Omental fat pad (tissue), 4 donors: ENCODE measurements around the gene ANTXR2. TPM values are rescaled to one million over a fixed set of nuclear protein-coding genes. Genes with fewer than 3 reads are reported as not detected.

Experiments used
- ATAC-seq: fragments of 150-250 bp; one replicate; pipeline ENCODE4 v1.9.1; 2016; ENCODE audit warnings: mild to moderate bottlenecking, moderate library complexity; ENCODE audit not compliant: low FRiP score
- DNase-seq: peaks from one replicate; pipeline ENCODE4 v3.0.0-alpha.2; 2019; ENCODE audit warnings: low spot score
- total RNA-seq, 4 donors: library from RNA; depleted of rRNA; stranded (reverse); fragments of >200 nt; gene quantifications; one replicate each; pipeline ENCODE4 v1.1.0, GENCODE V29; 2016
- TF ChIP-seq, protein P1 (sequence below), 3 donors: fragments of 450-650 bp; IDR thresholded peaks; one replicate each; pipeline ENCODE4 v1.5.1; 2016 to 2017; ENCODE audit warnings: antibody characterized with exemption in 3 of 3, mild to moderate bottlenecking in 3 of 3, moderate library complexity in 2 of 3

ANTXR2 gene
- total RNA-seq, 4 donors from 2014 or later: 86.7 to 208 (median 139) TPM

- TF ChIP-seq, protein P1, sequence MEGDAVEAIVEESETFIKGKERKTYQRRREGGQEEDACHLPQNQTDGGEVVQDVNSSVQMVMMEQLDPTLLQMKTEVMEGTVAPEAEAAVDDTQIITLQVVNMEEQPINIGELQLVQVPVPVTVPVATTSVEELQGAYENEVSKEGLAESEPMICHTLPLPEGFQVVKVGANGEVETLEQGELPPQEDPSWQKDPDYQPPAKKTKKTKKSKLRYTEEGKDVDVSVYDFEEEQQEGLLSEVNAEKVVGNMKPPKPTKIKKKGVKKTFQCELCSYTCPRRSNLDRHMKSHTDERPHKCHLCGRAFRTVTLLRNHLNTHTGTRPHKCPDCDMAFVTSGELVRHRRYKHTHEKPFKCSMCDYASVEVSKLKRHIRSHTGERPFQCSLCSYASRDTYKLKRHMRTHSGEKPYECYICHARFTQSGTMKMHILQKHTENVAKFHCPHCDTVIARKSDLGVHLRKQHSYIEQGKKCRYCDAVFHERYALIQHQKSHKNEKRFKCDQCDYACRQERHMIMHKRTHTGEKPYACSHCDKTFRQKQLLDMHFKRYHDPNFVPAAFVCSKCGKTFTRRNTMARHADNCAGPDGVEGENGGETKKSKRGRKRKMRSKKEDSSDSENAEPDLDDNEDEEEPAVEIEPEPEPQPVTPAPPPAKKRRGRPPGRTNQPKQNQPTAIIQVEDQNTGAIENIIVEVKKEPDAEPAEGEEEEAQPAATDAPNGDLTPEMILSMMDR (IDR thresholded peaks at IDR 0.05): no peak
- DNase-seq (no peak), ATAC-seq (no peak)
Measured at GRCh38 chr4:80112236-80112635, 39.2 kb upstream of the ANTXR2 start.

- ATAC-seq (no peak), DNase-seq (no peak)
- TF ChIP-seq, protein P1 (IDR thresholded peaks at IDR 0.05): no peak
Measured at GRCh38 chr4:80111276-80111675, 38.2 kb upstream of the ANTXR2 start.

GRCh38 chr4:80107374-80107773 is 34.3 kb upstream of the ANTXR2 start:
- no peak for DNase-seq
- TF ChIP-seq, protein P1 (IDR thresholded peaks at IDR 0.05): no peak
- no peak for ATAC-seq

DNA sequence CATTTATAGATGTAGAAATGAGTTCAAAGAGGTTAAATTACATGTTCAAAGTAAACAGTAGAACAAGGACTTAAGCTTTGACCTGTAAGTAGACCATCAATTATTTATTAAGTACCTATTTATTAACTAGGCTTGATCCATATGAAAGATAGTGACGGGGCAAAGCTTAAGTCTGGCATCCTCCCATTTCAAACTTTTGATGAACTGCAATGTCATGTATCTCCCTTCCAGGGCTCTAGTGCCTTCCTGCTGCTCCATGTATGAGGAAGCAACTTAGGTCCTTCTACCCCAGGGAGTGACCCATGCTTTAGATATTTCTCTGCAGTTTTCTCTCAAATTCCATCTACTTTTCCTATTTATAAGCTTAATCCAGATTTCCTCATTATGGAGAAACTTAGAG is 31.9 kb upstream of the ANTXR2 start:
- TF ChIP-seq, protein P1 (IDR thresholded peaks at IDR 0.05): no peak
- ATAC-seq (no peak), DNase-seq (no peak)

DNA sequence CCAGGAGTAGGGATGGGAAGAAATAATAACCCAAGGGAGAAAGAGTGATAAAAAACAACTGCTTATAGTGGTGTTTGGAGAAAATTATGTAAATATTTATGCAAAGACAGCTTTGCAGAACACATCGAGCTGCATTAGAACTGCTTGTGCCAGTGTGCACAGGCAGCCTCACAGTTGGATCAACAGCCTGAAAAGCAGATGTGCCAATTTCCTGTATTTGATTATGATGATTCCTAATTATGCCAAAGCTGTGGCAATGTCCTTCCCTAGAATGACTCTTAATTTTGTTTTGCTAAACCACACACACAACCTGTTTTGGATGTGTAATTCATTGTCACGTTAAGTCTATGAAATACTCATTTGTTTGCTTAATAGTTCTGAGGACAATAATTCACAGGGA is 30.6 kb upstream of the ANTXR2 start:
- no peak for ATAC-seq
- DNase-seq: no peak
- TF ChIP-seq, protein P1 (IDR thresholded peaks at IDR 0.05): no peak

DNA sequence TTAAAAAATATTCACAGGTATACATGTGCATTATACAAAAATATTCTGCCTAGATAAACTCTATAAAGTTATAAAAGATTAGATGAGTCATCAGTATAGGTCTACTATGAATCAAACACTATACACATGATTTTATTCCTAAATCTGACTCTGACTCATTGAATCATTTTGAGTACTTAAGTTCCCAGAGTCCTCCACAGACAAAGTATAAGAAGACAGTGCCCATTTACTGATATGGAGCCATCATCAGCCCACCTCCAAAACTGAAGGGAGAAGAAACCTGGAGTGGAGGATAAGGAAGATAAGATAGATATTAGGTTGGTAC is 28.7 kb upstream of the ANTXR2 start:
- no peak for ATAC-seq

GRCh38 chr4:80101071-80101791 is 28.2 kb upstream of the ANTXR2 start:
- DNase-seq (no peak), ATAC-seq (no peak)
- TF ChIP-seq, protein P1 (IDR thresholded peaks at IDR 0.05): no peak

More for the DNA sequence above, 28.7 kb upstream of the ANTXR2 start:
- no peak for DNase-seq
- TF ChIP-seq, protein P1 (IDR thresholded peaks at IDR 0.05): no peak
